KMS-11 (cell line): ENCODE results near the gene GNG7.
"Not testable (repeated sequence)": the region's sequence is repeated elsewhere in the genome, so short reads cannot be mapped to it uniquely, and the experiment has no call there.

Experiments
- H2AFZ ChIP-seq: fragments of 200-600 bp; sonication (generic); 2 replicates; pipeline ENCODE4 v1.6.1; 2016; ENCODE audit warnings: antibody characterized with exemption, mixed run types, low read depth
- H3K27ac ChIP-seq: fragments of 200-600 bp; sonication (generic); 2 replicates; pipeline ENCODE4 v1.6.1; 2016; ENCODE audit warnings: mild to moderate bottlenecking, mixed run types
- H3K27me3 ChIP-seq: fragments of 200-600 bp; sonication (generic); 2 replicates; pipeline ENCODE4 v1.6.1; 2017; ENCODE audit warnings: mild to moderate bottlenecking, low read depth, mixed run types, moderate library complexity; ENCODE audit not compliant: insufficient read depth
- H3K36me3 ChIP-seq: fragments of 200-600 bp; sonication (generic); 2 replicates; pipeline ENCODE4 v1.6.1; 2017; ENCODE audit warnings: mild to moderate bottlenecking, mixed run types; ENCODE audit not compliant: insufficient read depth
- H3K4me1 ChIP-seq: fragments of 200-600 bp; sonication (generic); 2 replicates; pipeline ENCODE4 v1.6.1; 2016; ENCODE audit warnings: mild to moderate bottlenecking, low read depth, mixed run types; ENCODE audit not compliant: poor library complexity, severe bottlenecking
- H3K4me2 ChIP-seq: fragments of 200-600 bp; sonication (generic); 2 replicates; pipeline ENCODE4 v1.7.0; 2016; ENCODE audit warnings: mild to moderate bottlenecking, mixed run types
- H3K4me3 ChIP-seq: fragments of 200-600 bp; sonication (generic); IDR thresholded peaks from 2 replicates; pipeline ENCODE4 v1.6.1; 2017; ENCODE audit warnings: low read depth, low read length, mixed read lengths; ENCODE audit not compliant: insufficient read depth
- H3K79me2 ChIP-seq: fragments of 200-600 bp; sonication (generic); 2 replicates; pipeline ENCODE4 v1.6.1; 2016; ENCODE audit warnings: low read depth, mixed run types; ENCODE audit not compliant: insufficient read depth
- H3K9ac ChIP-seq: fragments of 200-600 bp; sonication (generic); 2 replicates; pipeline ENCODE4 v1.6.1; 2016; ENCODE audit warnings: mild to moderate bottlenecking, mixed run types
- H4K20me1 ChIP-seq: fragments of 200-600 bp; sonication (generic); 2 replicates; pipeline ENCODE4 v1.6.1; 2016; ENCODE audit warnings: mild to moderate bottlenecking, mixed run types; ENCODE audit not compliant: insufficient read depth
- TF ChIP-seq, protein P1 (sequence below): fragments of 200-600 bp; sonication (generic); conservative IDR thresholded peaks from 2 replicates; pipeline ENCODE4 v1.6.1; 2017; ENCODE audit warnings: low read depth, mild to moderate bottlenecking, antibody characterized with exemption, low read length, moderate library complexity, mixed read lengths

The GNG7 gene

DNA sequence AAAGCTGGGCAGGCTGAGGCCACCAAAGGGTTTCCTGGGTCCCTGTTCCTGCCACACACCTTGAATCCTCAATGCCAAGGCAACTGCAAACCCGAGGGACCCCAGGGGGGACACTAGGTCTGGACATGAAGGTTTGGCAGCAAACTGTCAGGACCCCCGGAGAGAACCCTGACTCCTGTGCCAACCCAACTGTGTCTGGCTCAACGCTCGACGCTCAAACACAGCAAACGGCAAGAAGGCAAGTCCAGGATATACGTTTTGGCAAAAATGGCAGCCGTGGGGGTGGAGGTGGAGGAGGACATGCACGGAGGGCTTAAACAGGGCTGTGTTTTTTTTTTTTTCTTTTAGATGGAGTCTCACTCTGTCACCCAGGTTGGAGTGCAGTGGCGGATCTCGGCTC lies 153.5 kb downstream of the GNG7 start:
- TF ChIP-seq, protein P1, sequence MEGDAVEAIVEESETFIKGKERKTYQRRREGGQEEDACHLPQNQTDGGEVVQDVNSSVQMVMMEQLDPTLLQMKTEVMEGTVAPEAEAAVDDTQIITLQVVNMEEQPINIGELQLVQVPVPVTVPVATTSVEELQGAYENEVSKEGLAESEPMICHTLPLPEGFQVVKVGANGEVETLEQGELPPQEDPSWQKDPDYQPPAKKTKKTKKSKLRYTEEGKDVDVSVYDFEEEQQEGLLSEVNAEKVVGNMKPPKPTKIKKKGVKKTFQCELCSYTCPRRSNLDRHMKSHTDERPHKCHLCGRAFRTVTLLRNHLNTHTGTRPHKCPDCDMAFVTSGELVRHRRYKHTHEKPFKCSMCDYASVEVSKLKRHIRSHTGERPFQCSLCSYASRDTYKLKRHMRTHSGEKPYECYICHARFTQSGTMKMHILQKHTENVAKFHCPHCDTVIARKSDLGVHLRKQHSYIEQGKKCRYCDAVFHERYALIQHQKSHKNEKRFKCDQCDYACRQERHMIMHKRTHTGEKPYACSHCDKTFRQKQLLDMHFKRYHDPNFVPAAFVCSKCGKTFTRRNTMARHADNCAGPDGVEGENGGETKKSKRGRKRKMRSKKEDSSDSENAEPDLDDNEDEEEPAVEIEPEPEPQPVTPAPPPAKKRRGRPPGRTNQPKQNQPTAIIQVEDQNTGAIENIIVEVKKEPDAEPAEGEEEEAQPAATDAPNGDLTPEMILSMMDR: no peak
- H3K27me3 ChIP-seq: no peaks in the 10 kb centered on the region
- no peak overlapping the region for H2AFZ ChIP-seq
- H3K4me3 ChIP-seq: no peak overlapping the region
- no peak overlapping the region for H3K4me2 ChIP-seq
- H3K79me2 ChIP-seq: no peaks in the 10 kb centered on the region
- peaks cover 18% of the 10 kb centered on the region for H3K4me1 ChIP-seq
- no peak overlapping the region for H3K27ac ChIP-seq
- H3K36me3 ChIP-seq: no peaks in the 10 kb centered on the region
- H4K20me1 ChIP-seq: no peaks in the 10 kb centered on the region
- H3K9ac ChIP-seq: no peak overlapping the region

DNA sequence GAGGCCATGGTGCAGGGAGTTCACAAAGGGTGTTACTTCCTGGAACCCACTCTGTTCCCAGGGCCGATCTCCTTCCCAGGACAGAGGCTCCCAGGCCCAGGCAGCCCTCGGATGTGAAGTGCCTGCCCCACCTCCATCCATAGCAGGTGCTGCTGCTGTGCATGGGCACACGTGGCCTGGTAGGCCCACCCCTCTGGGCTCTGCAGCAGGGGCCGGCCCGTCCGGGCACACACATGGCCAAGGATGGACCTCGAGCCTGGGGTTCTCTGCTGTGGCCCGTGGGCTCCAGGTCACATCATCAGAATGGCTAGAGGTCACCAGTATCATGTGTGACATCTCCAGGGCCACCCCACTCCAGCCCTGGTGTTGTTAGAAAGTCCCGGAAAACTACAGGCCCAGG lies 154.8 kb downstream of the GNG7 start:
- no peaks in the 10 kb centered on the region for H3K79me2 ChIP-seq
- no peak overlapping the region for H3K4me2 ChIP-seq
- no peak overlapping the region for H3K9ac ChIP-seq
- TF ChIP-seq, protein P1: no peak
- H3K27me3 ChIP-seq: no peaks in the 10 kb centered on the region
- no peaks in the 10 kb centered on the region for H4K20me1 ChIP-seq
- H3K27ac ChIP-seq: no peak overlapping the region
- no peaks in the 10 kb centered on the region for H3K36me3 ChIP-seq
- peaks cover 11% of the 10 kb centered on the region for H3K4me1 ChIP-seq
- H2AFZ ChIP-seq: no peak overlapping the region
- no peak overlapping the region for H3K4me3 ChIP-seq

DNA sequence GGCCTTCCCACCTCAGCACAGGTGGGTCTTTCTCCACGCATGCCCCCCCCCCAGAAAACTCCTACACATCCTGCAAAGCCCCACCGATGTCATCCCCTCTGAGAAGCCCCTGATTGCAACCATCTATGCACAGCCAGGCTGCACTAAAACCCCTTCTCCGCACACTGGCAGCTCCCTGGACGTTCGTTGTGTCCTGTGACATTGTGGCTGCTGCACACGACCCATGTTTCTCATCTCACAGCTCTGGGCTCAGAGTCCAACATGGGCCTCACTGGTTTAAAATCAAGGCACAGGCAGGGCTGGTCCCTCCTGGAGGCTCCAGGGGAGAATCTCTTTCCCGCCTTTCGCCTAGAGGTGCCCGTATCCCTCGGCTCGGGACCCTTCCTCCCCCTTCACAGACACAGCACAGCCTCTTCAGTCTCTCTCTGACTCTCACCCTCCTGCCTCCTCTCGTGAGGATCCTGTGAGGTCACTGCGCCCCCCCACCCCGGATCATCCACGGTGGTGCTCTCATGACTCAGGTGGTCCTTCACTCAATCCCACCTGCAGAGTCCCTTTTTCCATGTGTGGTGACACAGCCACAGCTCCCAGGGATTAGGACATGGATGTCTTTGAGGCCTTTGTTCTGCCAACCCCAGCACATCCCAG lies 155.3 kb downstream of the GNG7 start:
- TF ChIP-seq, protein P1: no peak
- Histone ChIP-seq H3K4me1 (peaks cover 5% of the 10 kb centered on the region), H3K79me2 (no peaks in the 10 kb centered on the region), H3K27ac (no peak overlapping the region), H4K20me1 (no peaks in the 10 kb centered on the region), H3K27me3 (no peaks in the 10 kb centered on the region), H3K36me3 (no peaks in the 10 kb centered on the region), H3K4me2 (no peak overlapping the region), H3K4me3 (no peak overlapping the region), H3K9ac (no peak overlapping the region), H2AFZ (no peak overlapping the region)

DNA sequence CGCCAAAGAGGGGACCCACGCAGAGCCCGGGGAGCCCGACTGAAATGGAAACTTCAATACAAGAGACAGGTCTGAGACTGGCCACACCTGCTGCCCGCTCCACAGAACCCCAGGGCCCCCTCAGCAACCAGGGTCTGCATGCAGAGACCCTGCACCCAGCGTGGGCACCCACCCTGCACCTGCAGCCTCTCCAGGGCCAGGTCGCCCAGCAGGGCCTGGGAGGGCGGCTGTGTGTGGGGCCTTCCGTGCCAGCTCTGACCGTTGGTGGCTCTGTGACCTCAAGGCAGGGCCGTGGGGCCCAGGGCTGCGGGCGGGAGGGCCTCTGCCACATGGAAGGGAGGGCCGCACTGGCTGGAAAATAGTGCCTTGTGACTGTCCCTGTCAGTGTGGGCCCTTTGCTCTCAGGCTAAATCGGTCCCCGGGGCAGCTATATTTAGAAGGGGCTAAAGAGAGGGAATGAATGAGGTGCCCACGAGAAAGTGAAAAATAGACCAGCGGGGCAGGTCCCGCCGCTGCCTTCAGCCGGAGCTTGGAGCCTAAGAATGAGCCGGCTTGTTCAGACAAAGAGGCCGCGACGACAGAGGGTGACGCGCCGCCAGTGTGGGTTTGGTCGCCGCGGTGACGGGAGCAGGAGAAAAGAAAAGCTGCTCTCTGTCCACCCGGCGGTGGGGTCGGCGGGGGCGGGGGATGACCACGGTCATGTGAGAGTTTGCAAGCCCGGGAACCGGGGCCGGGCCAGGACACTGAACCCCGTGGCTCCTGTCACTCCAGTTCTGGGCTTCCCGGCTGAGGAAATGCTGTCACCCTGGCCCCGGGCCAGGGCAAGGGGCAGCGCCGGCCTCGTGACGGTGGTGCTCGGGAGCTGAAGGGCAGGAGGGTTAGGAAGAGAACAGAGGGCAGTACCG lies 156.1 kb downstream of the GNG7 start:
- Histone ChIP-seq H3K9ac (no peak overlapping the region), H3K79me2 (no peaks in the 10 kb centered on the region), H2AFZ (no peak overlapping the region), H3K36me3 (no peaks in the 10 kb centered on the region), H4K20me1 (no peaks in the 10 kb centered on the region), H3K4me1 (no peaks in the 10 kb centered on the region), H3K27ac (no peak overlapping the region), H3K4me2 (no peak overlapping the region), H3K27me3 (no peaks in the 10 kb centered on the region), H3K4me3 (no peak overlapping the region)
- TF ChIP-seq, protein P1: no peak

DNA sequence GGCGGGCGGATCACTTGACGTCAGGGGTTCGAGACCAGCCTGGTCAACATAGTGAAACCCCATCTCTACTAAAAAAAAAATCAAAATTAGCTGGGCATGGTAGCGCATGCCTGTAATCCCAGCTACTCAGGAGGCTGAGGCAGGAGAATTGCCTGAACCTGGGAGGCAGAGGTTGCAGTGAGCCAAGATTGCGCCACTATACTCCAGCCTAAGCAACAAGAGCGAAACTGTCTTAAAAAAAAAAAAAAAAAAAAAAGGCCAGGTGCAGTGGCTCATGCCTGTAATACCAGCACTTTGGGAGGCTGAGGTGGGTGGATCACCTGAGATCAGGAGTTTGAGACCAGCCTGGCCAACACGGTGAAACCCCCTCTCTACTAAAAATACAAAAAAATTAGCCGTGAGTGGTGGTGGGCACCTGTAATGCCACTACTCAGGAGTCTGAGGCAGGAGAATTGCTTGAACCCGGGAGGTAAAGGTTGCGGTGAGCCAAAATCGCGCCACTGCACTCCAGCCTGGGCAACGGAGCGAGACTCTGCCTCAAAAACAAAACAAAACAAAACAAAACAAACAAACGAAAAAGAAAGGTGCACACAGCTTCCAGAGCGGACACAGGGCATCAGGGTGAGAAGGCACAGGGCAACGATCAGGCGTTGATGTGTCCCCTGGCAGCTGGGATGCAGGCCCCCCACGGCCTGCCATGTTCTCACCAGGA lies 156.9 kb downstream of the GNG7 start:
- not testable (repeated sequence) for H3K27me3 ChIP-seq, H3K27ac ChIP-seq, H3K4me2 ChIP-seq, H3K79me2 ChIP-seq, H3K4me1 ChIP-seq, H3K4me3 ChIP-seq, H3K9ac ChIP-seq, H4K20me1 ChIP-seq, H2AFZ ChIP-seq, H3K36me3 ChIP-seq
